Dedifferentiated amniotic fluid mesenchymal stem cell (primary cell): ENCODE results near the gene ING2.

ENCODE experiments used
- DNase-seq: peaks from one replicate; pipeline ENCODE4 v3.0.0-alpha.2; 2016; ENCODE audit errors: extremely low spot score

Gene ING2

GRCh38 chr4:183499801-183500200 is 5.1 kb upstream of the ING2 start:
- no peak for DNase-seq

GRCh38 chr4:183503497-183504063 is 1.3 kb upstream of the ING2 start:
- no peak for DNase-seq

GRCh38 chr4:183504064-183504929 is 561 bp upstream of the ING2 start:
- peak; percentile 95 for DNase-seq

- DNase-seq, result peak; percentile 82
These were observed 942 bp downstream of the ING2 start for GRCh38 chr4:183505611-183506388.

- no peak for DNase-seq
These were observed 1.5 kb downstream of the ING2 start for GRCh38 chr4:183506389-183506735.

GRCh38 chr4:183507925-183508696 is 3.3 kb downstream of the ING2 start:
- DNase-seq, result no peak

GRCh38 chr4:183508697-183509335 is 4.0 kb downstream of the ING2 start:
- no peak for DNase-seq

- DNase-seq, result no peak
These were observed 10.6 kb downstream of the ING2 start for GRCh38 chr4:183515411-183515810.

GRCh38 chr4:183517194-183517593 is 12.3 kb downstream of the ING2 start:
- no peak for DNase-seq

- DNase-seq, result no peak
These were observed 12.9 kb downstream of the ING2 start for GRCh38 chr4:183517781-183518180.

- DNase-seq, result no peak
These were observed 18.0 kb downstream of the ING2 start for GRCh38 chr4:183522821-183523220.

- no peak for DNase-seq
These were observed 22.5 kb downstream of the ING2 start for GRCh38 chr4:183527326-183527725.

- no peak for DNase-seq
These were observed 28.0 kb downstream of the ING2 start for GRCh38 chr4:183532821-183533220.

- DNase-seq, result no peak
These were observed 28.8 kb downstream of the ING2 start for GRCh38 chr4:183533698-183534097.

GRCh38 chr4:183540410-183541009 is 35.7 kb downstream of the ING2 start:
- no peak for DNase-seq

- DNase-seq, result no peak
These were observed 36.3 kb downstream of the ING2 start for GRCh38 chr4:183541010-183541751.

GRCh38 chr4:183541752-183542040 is 36.8 kb downstream of the ING2 start:
- DNase-seq, result no peak

- no peak for DNase-seq
These were observed 38.6 kb downstream of the ING2 start for GRCh38 chr4:183543435-183543834.

GRCh38 chr4:183544109-183544508 is 39.3 kb downstream of the ING2 start:
- DNase-seq, result no peak

- DNase-seq, result no peak
These were observed 41.5 kb downstream of the ING2 start for GRCh38 chr4:183546376-183546775.

- DNase-seq, result no peak
These were observed 43.4 kb downstream of the ING2 start for GRCh38 chr4:183548306-183548705.
